ENCODE data around the gene CNDP2. TPM values are rescaled to one million over a fixed set of nuclear protein-coding genes. Genes with fewer than 3 reads are reported as not detected.
"Not testable (repeated sequence)": the region's sequence is repeated elsewhere in the genome, so short reads cannot be mapped to it uniquely, and the experiment has no call there.

The CNDP2 gene
- total and polyA plus RNA-seq, 2 experiments from 2014 or later = 79.2 to 114 TPM

GRCh38 chr18:74500372-74500771 is 4.2 kb downstream of the CNDP2 start:
- peaks cover 5% of the 10 kb centered on the region for H3K4me1 ChIP-seq (ENCODE audit: low read depth)
- no peak for DNase-seq (ENCODE audit: low read depth in 1 of 2, low spot score in 1 of 2)
- no peaks in the 10 kb centered on the region for H3K27me3 ChIP-seq
- TF ChIP-seq CTCF (IDR thresholded peaks at IDR 0.05; ENCODE audit: low read depth, low read length) = no peak
- H3K9me3 ChIP-seq (ENCODE audit: low read depth) = no peaks in the 10 kb centered on the region
- no peak overlapping the region for H3K27ac ChIP-seq
- H3K4me3 ChIP-seq = no peak overlapping the region
- H3K36me3 ChIP-seq = peaks cover 33% of the 10 kb centered on the region

- not testable (repeated sequence) for H3K4me1 ChIP-seq (ENCODE audit: low read depth); H3K27ac ChIP-seq; H3K9me3 ChIP-seq (ENCODE audit: low read depth); DNase-seq (ENCODE audit: low read depth in 1 of 2, low spot score in 1 of 2); H3K27me3 ChIP-seq; H3K4me3 ChIP-seq
- peaks cover 33% of the 10 kb centered on the region for H3K36me3 ChIP-seq
Measured at GRCh38 chr18:74500774-74501173, 4.6 kb downstream of the CNDP2 start.

- no peak overlapping the region for H3K27ac ChIP-seq
- no peak overlapping the region for H3K4me3 ChIP-seq
Measured at GRCh38 chr18:74501386-74501785, 5.2 kb downstream of the CNDP2 start.

GRCh38 chr18:74503137-74503536 is 7.0 kb downstream of the CNDP2 start:
- H3K4me3 ChIP-seq = no peak overlapping the region
- no peak for DNase-seq (ENCODE audit: low read depth in 1 of 2, low spot score in 1 of 2)
- H3K27me3 ChIP-seq = no peaks in the 10 kb centered on the region
- peaks cover 3% of the 10 kb centered on the region for H3K4me1 ChIP-seq (ENCODE audit: low read depth)
- no peaks in the 10 kb centered on the region for H3K9me3 ChIP-seq (ENCODE audit: low read depth)
- no peak overlapping the region for H3K27ac ChIP-seq
- H3K36me3 ChIP-seq = peaks cover 33% of the 10 kb centered on the region
- no peak for TF ChIP-seq CTCF (IDR thresholded peaks at IDR 0.05; ENCODE audit: low read depth, low read length)

More at GRCh38 chr18:74501386-74501785, 5.2 kb downstream of the CNDP2 start:
- no peak for DNase-seq (ENCODE audit: low read depth in 1 of 2, low spot score in 1 of 2)
- H3K9me3 ChIP-seq (ENCODE audit: low read depth) = no peaks in the 10 kb centered on the region
- H3K27me3 ChIP-seq = no peaks in the 10 kb centered on the region
- peaks cover 33% of the 10 kb centered on the region for H3K36me3 ChIP-seq
- TF ChIP-seq CTCF (IDR thresholded peaks at IDR 0.05; ENCODE audit: low read depth, low read length) = no peak
- peaks cover 5% of the 10 kb centered on the region for H3K4me1 ChIP-seq (ENCODE audit: low read depth)

- Histone ChIP-seq H3K4me3 (no peak overlapping the region), H3K4me1 (ENCODE audit: low read depth) (peaks cover 13% of the 10 kb centered on the region), H3K27ac (no peak overlapping the region), H3K27me3 (no peaks in the 10 kb centered on the region), H3K9me3 (ENCODE audit: low read depth) (no peaks in the 10 kb centered on the region), H3K36me3 (peaks cover 37% of the 10 kb centered on the region)
- no peak for DNase-seq (ENCODE audit: low read depth in 1 of 2, low spot score in 1 of 2)
- TF ChIP-seq CTCF (IDR thresholded peaks at IDR 0.05; ENCODE audit: low read depth, low read length) = no peak
Measured at GRCh38 chr18:74505776-74506175, 9.6 kb downstream of the CNDP2 start.

- Histone ChIP-seq H3K9me3 (ENCODE audit: low read depth) (no peaks in the 10 kb centered on the region), H3K4me1 (ENCODE audit: low read depth) (peaks cover 13% of the 10 kb centered on the region), H3K4me3 (no peak overlapping the region), H3K36me3 (peaks cover 31% of the 10 kb centered on the region), H3K27me3 (no peaks in the 10 kb centered on the region), H3K27ac (no peak overlapping the region)
- TF ChIP-seq CTCF (IDR thresholded peaks at IDR 0.05; ENCODE audit: low read depth, low read length) = no peak
- DNase-seq (ENCODE audit: low read depth in 1 of 2, low spot score in 1 of 2) = peak in 1 of 2 donors; percentile 59
Measured at GRCh38 chr18:74506448-74507084, 10.4 kb downstream of the CNDP2 start.

All from cardiac muscle cell (in vitro differentiated cells and primary cell).